Measurements from ENCODE around the gene TMEM259. TPM values are rescaled to one million over a fixed set of nuclear protein-coding genes. Genes with fewer than 3 reads are reported as not detected.

TMEM259 gene
- total and polyA plus RNA-seq, 2 donors from 2014 or later, result 129 to 180 TPM

GRCh38 chr19:990119-990571 lies 30.8 kb downstream of the TMEM259 start:
- Histone ChIP-seq H3K9me3 (ENCODE audit: control insufficient read depth in 2 of 3, insufficient read depth in 1 of 3, low read length in 3 of 3) (no peaks in the 10 kb centered on the region), H3K27ac (ENCODE audit: low read depth in 2 of 2, low read length in 2 of 2) (no peak overlapping the region), H3K4me3 (ENCODE audit: low read length in 3 of 3) (no peak overlapping the region), H3K27me3 (ENCODE audit: control insufficient read depth, insufficient read depth, low read length) (no peaks in the 10 kb centered on the region), H3K9ac (ENCODE audit: low read length in 3 of 3) (no peak overlapping the region), H3K36me3 (ENCODE audit: control insufficient read depth in 2 of 3, insufficient read depth in 3 of 3, low read length in 3 of 3) (peaks cover 0 to 11% (median 0%) of the 10 kb centered on the region in 3 donors), H3K4me1 (ENCODE audit: control insufficient read depth in 2 of 3, insufficient read depth in 2 of 3, low read depth in 1 of 3, low read length in 3 of 3) (peaks cover 0 to 6% (median 4%) of the 10 kb centered on the region in 3 donors)
- intact Hi-C loops (cut with DNase I), result no loop called here
- no peak for DNase-seq
- TF ChIP-seq CTCF (IDR thresholded peaks at IDR 0.05; ENCODE audit: borderline replicate concordance, extremely low read depth, insufficient read depth), result no peak
- FAIRE-seq, result no peak

- Histone ChIP-seq H3K27me3 (ENCODE audit: control insufficient read depth, insufficient read depth, low read length) (no peaks in the 10 kb centered on the region), H3K9ac (ENCODE audit: low read length in 3 of 3) (no peak overlapping the region), H3K4me1 (ENCODE audit: control insufficient read depth in 2 of 3, insufficient read depth in 2 of 3, low read depth in 1 of 3, low read length in 3 of 3) (peaks cover 0 to 4% (median 3%) of the 10 kb centered on the region in 3 donors), H3K4me3 (ENCODE audit: low read length in 3 of 3) (no peak overlapping the region), H3K27ac (ENCODE audit: low read depth in 2 of 2, low read length in 2 of 2) (no peak overlapping the region), H3K36me3 (ENCODE audit: control insufficient read depth in 2 of 3, insufficient read depth in 3 of 3, low read length in 3 of 3) (peaks cover 0 to 11% (median 0%) of the 10 kb centered on the region in 3 donors), H3K9me3 (ENCODE audit: control insufficient read depth in 2 of 3, insufficient read depth in 1 of 3, low read length in 3 of 3) (no peaks in the 10 kb centered on the region)
- FAIRE-seq (no peak), DNase-seq (no peak)
- intact Hi-C loops (cut with DNase I), result no loop called here
- no peak for TF ChIP-seq CTCF (IDR thresholded peaks at IDR 0.05; ENCODE audit: borderline replicate concordance, extremely low read depth, insufficient read depth)
Observed at GRCh38 chr19:989381-990081, 31.4 kb downstream of the TMEM259 start.

GRCh38 chr19:988510-988909 lies 32.4 kb downstream of the TMEM259 start:
- intact Hi-C loops (cut with DNase I), result no loop called here
- FAIRE-seq, result no peak

More at GRCh38 chr19:988510-988909, 32.4 kb downstream of the TMEM259 start:
- no peaks in the 10 kb centered on the region for H3K27me3 ChIP-seq (ENCODE audit: control insufficient read depth, insufficient read depth, low read length)
- peaks cover 0 to 9% (median 7%) of the 10 kb centered on the region in 3 donors for H3K4me1 ChIP-seq (ENCODE audit: control insufficient read depth in 2 of 3, insufficient read depth in 2 of 3, low read depth in 1 of 3, low read length in 3 of 3)
- no peak for TF ChIP-seq CTCF (IDR thresholded peaks at IDR 0.05; ENCODE audit: borderline replicate concordance, extremely low read depth, insufficient read depth)
- peaks cover 0 to 11% (median 0%) of the 10 kb centered on the region in 3 donors for H3K36me3 ChIP-seq (ENCODE audit: control insufficient read depth in 2 of 3, insufficient read depth in 3 of 3, low read length in 3 of 3)
- no peak overlapping the region for H3K27ac ChIP-seq (ENCODE audit: low read depth in 2 of 2, low read length in 2 of 2)
- H3K4me3 ChIP-seq (ENCODE audit: low read length in 3 of 3), result no peak overlapping the region
- no peaks in the 10 kb centered on the region for H3K9me3 ChIP-seq (ENCODE audit: control insufficient read depth in 2 of 3, insufficient read depth in 1 of 3, low read length in 3 of 3)
- no peak overlapping the region for H3K9ac ChIP-seq (ENCODE audit: low read length in 3 of 3)
- no peak for DNase-seq

All from kidney (tissue), 14 donors.